ENCODE measurements around the gene CDC42EP1.

CDC42EP1 gene

DNA sequence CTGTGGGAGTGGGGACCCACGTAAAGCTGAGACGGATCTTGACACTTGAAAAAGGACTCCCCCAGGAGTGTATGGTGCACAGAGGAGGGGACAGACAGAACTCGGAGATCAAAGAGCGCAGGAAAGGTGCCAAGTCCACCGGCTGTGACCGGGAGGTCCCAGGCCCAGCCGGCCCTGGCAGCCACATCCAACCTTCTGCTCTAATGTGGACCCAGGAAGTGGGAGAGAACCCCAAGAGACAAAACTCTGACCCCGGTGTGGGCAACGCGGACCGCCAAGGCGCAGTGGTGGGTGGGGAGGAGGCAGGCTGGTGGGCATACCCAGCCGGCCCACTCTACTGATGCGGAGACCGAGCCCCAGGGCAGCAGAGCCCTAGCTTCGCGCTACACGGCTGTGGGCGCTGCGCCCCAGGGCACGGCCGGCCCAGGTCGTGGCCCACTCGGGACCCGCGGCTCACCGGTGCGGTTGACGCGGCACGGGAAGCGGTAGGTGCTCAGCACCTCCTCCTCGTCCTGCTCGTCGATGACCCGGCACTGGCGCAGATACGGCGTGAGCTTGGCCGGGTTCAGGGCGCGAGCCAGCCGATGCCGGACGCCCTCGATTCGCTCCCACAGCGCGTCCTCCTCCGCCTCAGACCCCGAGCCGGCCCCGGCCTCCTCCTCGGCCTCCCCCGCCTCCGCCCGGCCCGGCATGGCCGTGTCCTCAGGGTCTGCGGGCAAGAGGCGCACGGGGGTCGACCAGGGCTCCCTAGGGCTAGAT lies 41.6 kb upstream of the CDC42EP1 start:
- TF ChIP-seq, protein P1, sequence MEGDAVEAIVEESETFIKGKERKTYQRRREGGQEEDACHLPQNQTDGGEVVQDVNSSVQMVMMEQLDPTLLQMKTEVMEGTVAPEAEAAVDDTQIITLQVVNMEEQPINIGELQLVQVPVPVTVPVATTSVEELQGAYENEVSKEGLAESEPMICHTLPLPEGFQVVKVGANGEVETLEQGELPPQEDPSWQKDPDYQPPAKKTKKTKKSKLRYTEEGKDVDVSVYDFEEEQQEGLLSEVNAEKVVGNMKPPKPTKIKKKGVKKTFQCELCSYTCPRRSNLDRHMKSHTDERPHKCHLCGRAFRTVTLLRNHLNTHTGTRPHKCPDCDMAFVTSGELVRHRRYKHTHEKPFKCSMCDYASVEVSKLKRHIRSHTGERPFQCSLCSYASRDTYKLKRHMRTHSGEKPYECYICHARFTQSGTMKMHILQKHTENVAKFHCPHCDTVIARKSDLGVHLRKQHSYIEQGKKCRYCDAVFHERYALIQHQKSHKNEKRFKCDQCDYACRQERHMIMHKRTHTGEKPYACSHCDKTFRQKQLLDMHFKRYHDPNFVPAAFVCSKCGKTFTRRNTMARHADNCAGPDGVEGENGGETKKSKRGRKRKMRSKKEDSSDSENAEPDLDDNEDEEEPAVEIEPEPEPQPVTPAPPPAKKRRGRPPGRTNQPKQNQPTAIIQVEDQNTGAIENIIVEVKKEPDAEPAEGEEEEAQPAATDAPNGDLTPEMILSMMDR (IDR thresholded peaks at IDR 0.05), result no peak
- peak overlapping the region in 1 of 2 donors; percentile 52 for H3K27ac ChIP-seq
- H3K4me3 ChIP-seq, result peak overlapping the region; percentile 76
- DNase-seq (ENCODE audit: low spot score), result no peak

DNA sequence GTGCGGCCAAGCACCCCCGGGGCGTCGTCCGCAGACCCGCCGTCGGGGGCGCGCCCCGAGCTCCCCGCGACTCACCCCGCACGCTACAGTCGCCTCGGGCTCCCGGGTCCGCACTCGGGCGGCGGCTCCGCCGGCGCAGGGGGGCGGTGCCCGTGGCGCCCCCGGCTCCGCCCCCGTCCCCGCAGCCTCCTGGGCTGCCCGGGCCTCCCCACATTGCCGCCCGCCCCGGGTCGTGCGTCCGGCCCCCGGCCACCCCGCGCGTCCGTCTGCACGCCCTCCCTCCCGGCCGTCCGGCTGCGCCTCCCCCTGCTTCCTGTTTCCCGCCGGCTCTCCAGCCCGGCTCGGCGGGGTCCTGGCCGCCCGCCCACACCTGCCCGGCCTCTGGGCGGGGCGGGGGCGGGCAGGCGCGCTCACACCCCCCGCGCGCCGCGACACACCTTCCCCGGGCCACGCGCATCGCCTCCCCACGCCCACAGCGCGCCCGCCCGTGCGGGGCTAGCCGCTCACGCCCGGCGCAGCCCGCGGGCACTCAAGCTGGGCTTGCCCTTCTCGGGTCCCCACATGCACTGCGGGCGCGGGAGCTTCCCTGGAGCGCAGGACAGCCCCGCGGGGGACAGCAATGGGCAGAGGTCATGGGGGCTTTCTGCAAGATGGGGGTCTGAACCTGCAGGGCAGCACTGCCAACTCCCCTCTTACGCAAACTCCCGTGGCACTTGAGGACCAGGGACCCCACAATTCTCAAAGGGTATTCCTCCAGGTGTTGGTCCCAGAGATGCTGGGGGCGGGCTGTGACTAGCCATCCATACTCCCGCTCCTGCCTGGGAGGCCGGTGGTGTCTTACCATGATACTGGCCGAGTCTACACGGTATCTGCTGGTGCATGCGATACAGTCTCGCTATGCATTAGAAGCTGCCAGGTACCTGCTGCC lies 40.7 kb upstream of the CDC42EP1 start, which contains the start of gene CARD10:
Gene CARD10 (minus strand): TSS at position 148 of the 928 bp plus-strand sequence. CDS start 215 bp downstream, outside the sequence.
- H3K4me3 ChIP-seq, result peak within 1 kb of the TSS; percentile 76
- TF ChIP-seq, protein P1 (IDR thresholded peaks at IDR 0.05), result no peak

DNA sequence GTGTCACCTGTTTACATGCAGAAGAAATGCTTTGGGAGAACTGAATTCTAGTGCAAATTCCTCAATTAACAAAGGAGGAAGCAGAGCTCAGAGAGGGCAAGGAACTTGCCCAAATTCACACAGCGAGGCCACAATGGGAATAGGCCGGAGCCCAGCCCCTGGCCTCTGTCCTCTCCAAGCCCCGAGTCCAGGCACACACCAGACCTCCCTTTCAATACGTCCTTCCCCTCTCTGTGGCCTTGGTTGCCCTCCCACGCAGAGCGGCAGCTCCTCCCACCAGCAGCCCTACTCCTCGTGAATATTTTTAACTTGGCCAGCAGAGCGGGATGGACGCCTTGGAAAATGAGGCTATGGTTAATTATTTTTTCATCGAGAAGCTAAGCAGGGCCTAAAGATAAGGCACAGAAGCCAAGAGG lies 39.5 kb upstream of the CDC42EP1 start:
- Histone ChIP-seq H3K4me3 (no peak overlapping the region), H3K27ac (no peak overlapping the region)
- TF ChIP-seq, protein P1 (IDR thresholded peaks at IDR 0.05), result no peak
- no peak for DNase-seq (ENCODE audit: low spot score)

More for the DNA sequence above, 40.7 kb upstream of the CDC42EP1 start, which contains the start of gene CARD10:
- DNase-seq (ENCODE audit: low spot score), result no peak
- H3K27ac ChIP-seq, result peak within 1 kb of the TSS in 1 of 2 donors; percentile 52

DNA sequence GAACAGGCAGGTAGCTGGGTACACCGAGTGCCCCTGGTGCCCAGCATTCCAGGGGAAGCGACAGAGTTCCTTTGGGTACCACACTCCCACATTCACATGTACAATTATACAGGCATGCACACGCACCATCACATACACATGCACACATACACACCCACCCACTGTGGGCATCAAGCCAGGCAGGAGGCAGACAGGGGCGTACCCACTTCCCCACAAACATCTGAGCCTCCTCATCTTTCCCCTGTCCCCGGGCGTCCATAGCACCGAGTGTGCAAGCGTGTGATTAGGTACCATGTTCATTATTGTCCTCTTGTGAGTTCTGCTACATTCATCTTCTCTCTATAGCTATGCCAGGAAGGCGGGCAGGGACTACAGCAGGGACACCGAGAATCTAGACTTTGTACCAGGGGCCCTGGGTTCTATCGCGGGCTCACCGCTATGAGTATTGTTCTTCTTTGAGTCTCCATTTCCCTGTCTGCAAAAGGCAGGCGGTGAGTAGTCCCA lies 39.0 kb upstream of the CDC42EP1 start:
- no peak for DNase-seq (ENCODE audit: low spot score)
- TF ChIP-seq, protein P1 (IDR thresholded peaks at IDR 0.05), result no peak
- no peak overlapping the region for H3K4me3 ChIP-seq
- no peak overlapping the region for H3K27ac ChIP-seq

DNA sequence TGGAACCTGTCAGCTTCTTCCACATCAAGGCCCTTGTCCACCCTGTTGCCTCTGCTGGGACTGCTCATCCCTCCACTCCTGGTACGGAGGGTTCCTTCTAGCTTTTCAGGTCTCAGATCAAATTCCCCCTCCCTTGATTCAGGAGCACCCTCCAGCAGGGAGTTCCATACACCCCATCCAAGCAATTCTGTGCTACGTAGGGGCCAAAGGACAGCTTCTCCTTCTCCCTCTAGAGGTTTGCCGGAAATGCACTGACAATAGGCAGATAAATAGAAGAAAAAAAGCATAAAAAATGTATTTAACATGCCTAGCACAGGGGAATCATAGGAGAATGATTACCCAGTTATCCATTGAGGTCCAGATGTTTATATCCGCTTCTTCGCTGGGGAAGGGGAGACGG lies 37.8 kb upstream of the CDC42EP1 start:
- Histone ChIP-seq H3K27ac (no peak overlapping the region), H3K4me3 (no peak overlapping the region)
- DNase-seq (ENCODE audit: low spot score), result no peak
- TF ChIP-seq, protein P1 (IDR thresholded peaks at IDR 0.05), result no peak

DNA sequence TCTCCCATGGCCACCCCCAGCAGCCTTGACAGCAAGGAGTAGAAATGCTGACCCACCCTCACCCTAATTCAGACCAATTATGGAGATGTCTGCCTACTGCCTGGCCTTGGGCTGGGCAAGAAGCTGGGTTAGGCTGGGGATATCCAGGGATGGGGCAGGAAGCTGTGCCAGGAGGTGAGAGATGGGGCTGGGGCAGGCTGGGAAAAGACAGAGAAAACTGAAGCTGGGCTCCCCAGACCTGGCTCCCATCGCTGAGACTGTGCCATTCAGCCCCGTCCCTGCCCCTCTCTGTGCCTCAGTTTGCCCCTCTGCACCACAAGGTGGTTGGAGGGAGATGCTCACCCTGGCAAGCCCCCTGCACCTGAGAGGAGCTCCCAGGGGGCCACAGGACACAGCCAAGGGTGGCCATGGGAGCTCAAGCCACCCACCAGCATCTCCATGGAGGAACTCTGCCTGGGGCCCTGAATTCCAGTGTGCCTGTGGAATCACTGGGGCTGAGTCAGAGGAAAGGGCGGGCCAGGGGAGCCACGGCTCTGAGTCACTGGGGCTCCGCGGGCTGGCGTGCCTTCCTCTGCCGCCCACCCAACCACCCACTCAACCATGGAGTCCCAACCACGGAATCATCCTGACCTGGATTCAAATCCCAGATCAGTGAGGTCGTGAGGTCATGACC lies 35.1 kb upstream of the CDC42EP1 start:
- Histone ChIP-seq H3K27ac (no peak overlapping the region), H3K4me3 (no peak overlapping the region)
- DNase-seq (ENCODE audit: low spot score), result no peak
- TF ChIP-seq, protein P1 (IDR thresholded peaks at IDR 0.05), result no peak

Data from coronary artery (tissue), 2 donors.